Prostate gland (tissue), 2 donors: ENCODE results near the gene FKBP10.

Experiments
- POLR2A ChIP-seq: fragments of 450-650 bp; IDR thresholded peaks from one replicate; pipeline ENCODE4 v1.6.1; 2016; ENCODE audit warnings: antibody characterized with exemption, mild to moderate bottlenecking
- TF ChIP-seq, protein P1 (sequence below), 4 experiments: fragments of 200-600 bp in 2 of 4; fragments of 450-650 bp in 2 of 4; sonication (generic) in 2 of 4; IDR thresholded peaks; 1 replicate in 3 of 4; 2 replicates in 1 of 4; pipeline ENCODE4 v1.5.1; 2016 to 2019; ENCODE audit warnings: antibody characterized with exemption in 4 of 4, mild to moderate bottlenecking in 2 of 4, moderate library complexity in 2 of 4

DNA sequence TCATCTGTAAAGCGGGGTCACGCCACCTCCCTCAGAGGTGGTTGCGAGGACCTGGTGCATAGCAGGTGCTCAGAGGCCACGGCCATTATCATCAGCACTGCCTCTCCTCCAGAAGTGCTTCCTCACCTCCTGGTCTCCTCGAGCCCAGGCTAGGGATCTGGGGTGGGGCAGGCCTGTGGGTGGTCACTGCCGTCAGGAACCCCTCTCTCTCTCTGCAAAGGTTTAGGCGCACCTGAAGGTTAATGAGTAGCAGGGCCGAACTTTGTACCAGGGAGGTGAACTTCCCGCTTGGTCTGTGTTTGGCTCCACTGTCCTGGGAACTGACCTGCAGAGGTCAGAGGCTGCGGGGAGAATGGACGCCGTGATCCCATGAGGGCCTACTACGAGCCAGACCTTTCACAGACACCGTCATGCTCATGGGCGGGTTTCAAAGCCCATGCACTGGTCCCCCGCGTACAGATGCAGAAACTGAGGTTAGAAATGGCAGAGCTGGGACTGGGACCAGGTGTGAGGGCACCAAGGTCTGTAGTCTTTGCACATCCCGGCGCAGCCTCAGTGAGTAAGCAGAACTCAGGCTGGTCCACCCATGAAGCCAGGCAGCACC lies 40.1 kb upstream of the FKBP10 start:
- TF ChIP-seq, protein P1, sequence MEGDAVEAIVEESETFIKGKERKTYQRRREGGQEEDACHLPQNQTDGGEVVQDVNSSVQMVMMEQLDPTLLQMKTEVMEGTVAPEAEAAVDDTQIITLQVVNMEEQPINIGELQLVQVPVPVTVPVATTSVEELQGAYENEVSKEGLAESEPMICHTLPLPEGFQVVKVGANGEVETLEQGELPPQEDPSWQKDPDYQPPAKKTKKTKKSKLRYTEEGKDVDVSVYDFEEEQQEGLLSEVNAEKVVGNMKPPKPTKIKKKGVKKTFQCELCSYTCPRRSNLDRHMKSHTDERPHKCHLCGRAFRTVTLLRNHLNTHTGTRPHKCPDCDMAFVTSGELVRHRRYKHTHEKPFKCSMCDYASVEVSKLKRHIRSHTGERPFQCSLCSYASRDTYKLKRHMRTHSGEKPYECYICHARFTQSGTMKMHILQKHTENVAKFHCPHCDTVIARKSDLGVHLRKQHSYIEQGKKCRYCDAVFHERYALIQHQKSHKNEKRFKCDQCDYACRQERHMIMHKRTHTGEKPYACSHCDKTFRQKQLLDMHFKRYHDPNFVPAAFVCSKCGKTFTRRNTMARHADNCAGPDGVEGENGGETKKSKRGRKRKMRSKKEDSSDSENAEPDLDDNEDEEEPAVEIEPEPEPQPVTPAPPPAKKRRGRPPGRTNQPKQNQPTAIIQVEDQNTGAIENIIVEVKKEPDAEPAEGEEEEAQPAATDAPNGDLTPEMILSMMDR (IDR thresholded peaks at IDR 0.05) = no peak
- TF ChIP-seq POLR2A = no peak
